WTC11 (cell line): Measurements from ENCODE around the gene ST13. TPM values are rescaled to one million over a fixed set of nuclear protein-coding genes. Genes with fewer than 3 reads are reported as not detected.
A peak's percentile ranks its signal among the peaks of the same experiment; 100 is the strongest.

Source experiments
- AFF4 ChIP-seq: sonication (generic); formaldehyde crosslinking; IDR thresholded peaks from 2 replicates; pipeline ENCODE4 v1.8.1; 2023; ENCODE audit warnings: mild to moderate bottlenecking, missing genetic modification reagents, borderline replicate concordance
- AR ChIP-seq: fragments of 250-450 bp; sonication (Bioruptor Pico); IDR thresholded peaks from 2 replicates; pipeline ENCODE4 v1.9.0; 2021; ENCODE audit warnings: mild to moderate bottlenecking
- ARID4B ChIP-seq: sonication (generic); formaldehyde crosslinking; IDR thresholded peaks from 2 replicates; pipeline ENCODE4 v1.8.0; 2023; ENCODE audit warnings: missing genetic modification reagents, mild to moderate bottlenecking, borderline replicate concordance
- GRHL2 ChIP-seq: fragments of 250-450 bp; sonication (Bioruptor Pico); IDR thresholded peaks from 2 replicates; pipeline ENCODE4 v1.8.0; 2022; ENCODE audit warnings: mild to moderate bottlenecking, moderate library complexity; ENCODE audit not compliant: insufficient replicate concordance, severe bottlenecking
- GTF2I ChIP-seq: fragments of 250-450 bp; sonication (Bioruptor Pico); conservative IDR thresholded peaks from 2 replicates; pipeline ENCODE4 v1.4.0; 2021; ENCODE audit warnings: mild to moderate bottlenecking
- HMGA2 ChIP-seq: fragments of 250-450 bp; sonication (Bioruptor Pico); IDR thresholded peaks from 2 replicates; pipeline ENCODE4 v1.4.0; 2021; ENCODE audit warnings: mild to moderate bottlenecking, moderate library complexity
- HMGXB4 ChIP-seq: sonication (generic); formaldehyde crosslinking; IDR thresholded peaks from 2 replicates; pipeline ENCODE4 v1.8.1; 2023; ENCODE audit warnings: mild to moderate bottlenecking, moderate library complexity, missing genetic modification reagents
- NFATC4 ChIP-seq: fragments of 250-450 bp; sonication (Bioruptor Pico); IDR thresholded peaks from 2 replicates; pipeline ENCODE4 v1.9.0; 2021; ENCODE audit warnings: mild to moderate bottlenecking
- PREB ChIP-seq: sonication (generic); formaldehyde crosslinking; IDR thresholded peaks from 2 replicates; pipeline ENCODE4 v1.8.1; 2022; ENCODE audit warnings: mild to moderate bottlenecking, missing genetic modification reagents, moderate library complexity, borderline replicate concordance
- RORB ChIP-seq: fragments of 250-450 bp; sonication (Bioruptor Pico); IDR thresholded peaks from 2 replicates; pipeline ENCODE4 v1.9.0; 2021; ENCODE audit warnings: mild to moderate bottlenecking
- SMAD3 ChIP-seq: sonication (generic); formaldehyde crosslinking; IDR thresholded peaks from 2 replicates; pipeline ENCODE4 v1.8.0; 2022; ENCODE audit warnings: missing genetic modification reagents, mild to moderate bottlenecking, borderline replicate concordance
- SMAD4 ChIP-seq: sonication (generic); formaldehyde crosslinking; IDR thresholded peaks from 2 replicates; pipeline ENCODE4 v1.8.0; 2022; ENCODE audit warnings: mild to moderate bottlenecking, missing genetic modification reagents
- TCF7 ChIP-seq: sonication (generic); formaldehyde crosslinking; IDR thresholded peaks from 2 replicates; pipeline ENCODE4 v1.8.0; 2022; ENCODE audit warnings: mild to moderate bottlenecking, low read depth, missing genetic modification reagents, moderate library complexity
- USF2 ChIP-seq: sonication (generic); formaldehyde crosslinking; IDR thresholded peaks from 2 replicates; pipeline ENCODE4 v1.8.1; 2023; ENCODE audit warnings: mild to moderate bottlenecking, missing genetic modification reagents, moderate library complexity
- ZMAT4 ChIP-seq: fragments of 250-450 bp; sonication (Bioruptor Pico); IDR thresholded peaks from 2 replicates; pipeline ENCODE4 v1.9.0; 2021; ENCODE audit warnings: mild to moderate bottlenecking
- ZNF121 ChIP-seq: sonication (generic); formaldehyde crosslinking; IDR thresholded peaks from 2 replicates; pipeline ENCODE4 v1.8.0; 2023; ENCODE audit warnings: missing genetic modification reagents
- ZNF138 ChIP-seq: sonication (generic); formaldehyde crosslinking; conservative IDR thresholded peaks from 2 replicates; pipeline ENCODE4 v1.8.1; 2022; ENCODE audit warnings: mild to moderate bottlenecking, moderate library complexity, missing genetic modification reagents
- ZNF232 ChIP-seq: sonication (generic); formaldehyde crosslinking; IDR thresholded peaks from 2 replicates; pipeline ENCODE4 v1.8.0; 2022; ENCODE audit warnings: mild to moderate bottlenecking, missing genetic modification reagents
- ZNF263 ChIP-seq: sonication (generic); formaldehyde crosslinking; IDR thresholded peaks from 2 replicates; pipeline ENCODE4 v1.8.1; 2022; ENCODE audit warnings: low read depth, mild to moderate bottlenecking, moderate library complexity, missing genetic modification reagents
- ZNF396 ChIP-seq: fragments of 250-450 bp; sonication (Bioruptor Pico); IDR thresholded peaks from 2 replicates; pipeline ENCODE4 v1.8.0; 2021; ENCODE audit warnings: mild to moderate bottlenecking, moderate library complexity, borderline replicate concordance
- ZSCAN18 ChIP-seq: fragments of 250-450 bp; sonication (Bioruptor Pico); IDR thresholded peaks from 2 replicates; pipeline ENCODE4 v2.1.2; 2022; ENCODE audit warnings: mild to moderate bottlenecking, moderate library complexity
- total RNA-seq: library from RNA; stranded (reverse); gene quantifications from 3 replicates; pipeline ENCODE4 v1.2.3, GENCODE V29; 2021

The ST13 gene
- total RNA-seq, 1 experiment from 2014 or later: 289 TPM

- TF ChIP-seq GTF2I (no peak), ZSCAN18 (CRISPR knock-in tag) (no peak), AR (CRISPR knock-in tag) (no peak), ZNF263 (CRISPR knock-in tag) (no peak), NFATC4 (CRISPR knock-in tag) (no peak), GRHL2 (CRISPR knock-in tag) (no peak), TCF7 (no peak), SMAD4 (CRISPR knock-in tag) (no peak), RORB (CRISPR knock-in tag) (no peak), HMGA2 (CRISPR knock-in tag) (no peak), AFF4 (CRISPR knock-in tag) (no peak), HMGXB4 (CRISPR knock-in tag) (no peak), ZNF138 (CRISPR knock-in tag) (no peak), SMAD3 (CRISPR knock-in tag) (no peak), ZNF232 (CRISPR knock-in tag) (no peak), ZNF121 (no peak), ZMAT4 (CRISPR knock-in tag) (no peak), PREB (no peak), ZNF396 (CRISPR knock-in tag) (no peak), USF2 (CRISPR knock-in tag) (peak; percentile 38; the same call in 1 of the 2 replicates), ARID4B (CRISPR knock-in tag) (no peak)
These were observed 37.5 kb downstream of the ST13 start, which contains the start of gene SLC25A17 (continued) for GRCh38 chr22:40818747-40819598.
